HCT116 (cell line): ENCODE data around the gene CCDC187. TPM values are rescaled to one million over a fixed set of nuclear protein-coding genes. Genes with fewer than 3 reads are reported as not detected.

ENCODE experiments used
- ATAC-seq: fragments of 200-7000 bp; cut with Tn5 transposase; 2 replicates; pipeline ENCODE4 v1.9.1; 2020; ENCODE audit warnings: mild to moderate bottlenecking, moderate library complexity
- BruUV-seq: library from RNA; stranded (reverse); fragments of 400-500 nt; replicated peaks from 2 replicates; lab custom pipeline; 2021; lab: Mats Ljungman, UMichigan
- CTCF ChIA-PET: fragments of 300-600 bp; sonication (Branson Sonifier 250); formaldehyde crosslinking; loops from one replicate; lab custom pipeline; 2021; ENCODE audit warnings: antibody characterized with exemption; lab: Charles Lee
- POLR2A ChIA-PET: fragments of 300-600, 350-600 bp; sonication (Branson Sonifier 250); formaldehyde crosslinking; loops from one replicate; lab custom pipeline; 2021; ENCODE audit warnings: antibody characterized with exemption; lab: Charles Lee
- RAD21 ChIA-PET, 2 experiments: fragments of 300-600 bp; sonication (Branson Sonifier 250); formaldehyde crosslinking; loops; one replicate each; lab custom pipeline; 2023; ENCODE audit warnings: low total read pairs in 2 of 2; ENCODE audit not compliant: uncharacterized antibody in 2 of 2, unreplicated experiment in 2 of 2, low non-redundant PET in 1 of 2; lab: Charles Lee
- DNase-seq: peaks from one replicate; pipeline ENCODE4 v3.0.0-alpha.2; 2010; ENCODE audit warnings: low read depth, low spot score
- H2AFZ ChIP-seq: fragments of 200-600 bp; shearing (Covaris generic), sonication (generic); 2 replicates; pipeline ENCODE4 v1.6.1; 2017; ENCODE audit warnings: low read depth, mixed run types, mixed read lengths, antibody characterized with exemption, low read length; ENCODE audit not compliant: poor library complexity, severe bottlenecking
- H3K27ac ChIP-seq: 2 replicates; pipeline ENCODE4 v1.5.1; 2012; ENCODE audit warnings: low read depth, low read length
- H3K27me3 ChIP-seq: fragments of 200-600 bp; sonication (generic); 2 replicates; pipeline ENCODE4 v1.6.1; 2016; ENCODE audit warnings: mixed run types, low read length, mixed read lengths; ENCODE audit not compliant: insufficient read depth
- H3K36me3 ChIP-seq, 2 experiments: fragments of 200-500 bp in 1 of 2; fragments of 200-600 bp in 1 of 2; sonication (Bioruptor generic) in 1 of 2; sonication (generic) in 1 of 2; 2 replicates each; pipeline versions ENCODE4 v1.5.1 to v1.6.1; 2014 to 2016; ENCODE audit warnings: low read length in 2 of 2, inconsistent platforms in 1 of 2, mixed read lengths in 1 of 2, mixed run types in 1 of 2; ENCODE audit not compliant: insufficient read depth in 2 of 2, control insufficient read depth in 1 of 2
- H3K4me1 ChIP-seq, 2 experiments: fragments of 200-600 bp in 1 of 2; sonication (generic) in 1 of 2; 2 replicates each; pipeline versions ENCODE4 v1.5.1 to v1.6.1; 2012 to 2017; ENCODE audit warnings: low read length in 2 of 2, inconsistent platforms in 1 of 2, mild to moderate bottlenecking in 1 of 2, mixed read lengths in 1 of 2, mixed run types in 1 of 2, moderate library complexity in 1 of 2; ENCODE audit not compliant: insufficient read depth in 2 of 2, control insufficient read depth in 1 of 2
- H3K4me2 ChIP-seq: fragments of 200-600 bp; sonication (generic); 2 replicates; pipeline ENCODE4 v1.6.1; 2017; ENCODE audit warnings: mixed run types, low read length, mixed read lengths
- H3K4me3 ChIP-seq, 2 experiments: fragments of 200-600 bp in 1 of 2; sonication (generic) in 1 of 2; replicated peaks in 1 of 2; 2 replicates each; pipeline ENCODE4 v1.5.1; 2011 to 2016; ENCODE audit warnings: low read length in 2 of 2, control low read depth in 1 of 2, low read depth in 1 of 2, mild to moderate bottlenecking in 1 of 2, mixed read lengths in 1 of 2, mixed run types in 1 of 2
- H3K79me2 ChIP-seq: fragments of 200-600 bp; sonication (generic); 2 replicates; pipeline ENCODE4 v1.6.1; 2017; ENCODE audit warnings: mild to moderate bottlenecking, mixed run types, low read length, moderate library complexity, mixed read lengths; ENCODE audit not compliant: insufficient read depth
- H3K9ac ChIP-seq: fragments of 200-600 bp; sonication (generic); 2 replicates; pipeline ENCODE4 v1.6.1; 2016; ENCODE audit warnings: low read length, mixed read lengths
- H3K9me2 ChIP-seq: fragments of 200-600 bp; sonication (generic), shearing (Covaris generic); 2 replicates; pipeline ENCODE4 v1.6.1; 2017; ENCODE audit warnings: mixed run types, mild to moderate bottlenecking, moderate library complexity; ENCODE audit not compliant: insufficient read depth
- H3K9me3 ChIP-seq, 2 experiments: fragments of 200-500 bp in 1 of 2; fragments of 200-600 bp in 1 of 2; sonication (Bioruptor generic) in 1 of 2; sonication (generic) in 1 of 2; 2 replicates each; pipeline ENCODE4 v1.6.1; 2014 to 2017; ENCODE audit warnings: low read length in 2 of 2, mixed read lengths in 2 of 2, inconsistent platforms in 1 of 2, low read depth in 1 of 2, mild to moderate bottlenecking in 1 of 2, mixed run types in 1 of 2, moderate library complexity in 1 of 2; ENCODE audit not compliant: control insufficient read depth in 1 of 2, insufficient read depth in 1 of 2
- H4K20me1 ChIP-seq: fragments of 200-600 bp; sonication (generic), shearing (Covaris generic); 2 replicates; pipeline ENCODE4 v1.6.1; 2017; ENCODE audit warnings: mixed run types, mild to moderate bottlenecking, moderate library complexity; ENCODE audit not compliant: insufficient read depth
- ATF3 ChIP-seq: IDR thresholded peaks from 2 replicates; pipeline ENCODE4 v1.6.1; 2012
- CBX3 ChIP-seq: IDR thresholded peaks from 2 replicates; pipeline ENCODE4 v1.6.1; 2012; ENCODE audit warnings: low read depth
- POLR2AphosphoS5 ChIP-seq: IDR thresholded peaks from 2 replicates; pipeline ENCODE4 v1.6.1; 2011; ENCODE audit warnings: mild to moderate bottlenecking, low read depth, low read length, moderate library complexity
- TCF7L2 ChIP-seq: IDR thresholded peaks from 2 replicates; pipeline ENCODE4 v1.7.0; 2011; ENCODE audit warnings: borderline replicate concordance, inconsistent platforms; ENCODE audit not compliant: insufficient read depth, insufficient read length; ENCODE audit errors: extremely low read depth
- intact Hi-C: fragments of 100-400 bp; cut with micrococcal nuclease; formaldehyde crosslinking; loops from 2 replicates; pipeline ENCODE4 v1.10.0; 2022
- total RNA-seq: library from RNA; stranded (reverse); gene quantifications from one replicate; pipeline ENCODE4 v1.2.1, GENCODE V29; 2021; ENCODE audit not compliant: unreplicated experiment
- TF ChIP-seq, protein P1 (sequence below): IDR thresholded peaks from 2 replicates; pipeline ENCODE4 v1.6.1; 2011; ENCODE audit warnings: mild to moderate bottlenecking, low read length, moderate library complexity; ENCODE audit not compliant: insufficient replicate concordance; ENCODE audit errors: extremely low read depth

The CCDC187 gene
- total RNA-seq, 1 experiment from 2014 or later = 4.6 TPM

- intact Hi-C loops = no loop called here
- DNase-seq (no peak), ATAC-seq (no peak)
- Histone ChIP-seq H3K4me1 (no peaks in the 10 kb centered on the region; a peak in 1 of 4 replicates), H3K27me3 (no peaks in the 10 kb centered on the region), H3K4me3 (no peak overlapping the region), H3K79me2 (no peaks in the 10 kb centered on the region), H3K9me3 (no peaks in the 10 kb centered on the region), H3K9ac (no peak overlapping the region), H3K4me2 (no peak overlapping the region)
- ChIA-PET CTCF (interaction anchor here (2.1 kb wide), 1 partner anchor 9 kb away, joined by 5 read pairs; no protein-coding TSS in a partner anchor), RAD21 (no interaction called here), POLR2A (no interaction called here)
- TF ChIP-seq ATF3 = no peak
- TF ChIP-seq CBX3 = no peak
- TF ChIP-seq, all 23 proteins: peak for 0
- BruUV-seq = no TSS peak
- Histone ChIP-seq H2AFZ (no peak overlapping the region), H3K9me2 (no peaks in the 10 kb centered on the region), H3K36me3 (no peaks in the 10 kb centered on the region; a peak in 1 of 4 replicates), H4K20me1 (no peaks in the 10 kb centered on the region), H3K27ac (no peak overlapping the region)
These were observed 33.0 kb upstream of the CCDC187 start for GRCh38 chr9:136336881-136337280.

GRCh38 chr9:136336156-136336870, 32.4 kb upstream of the CCDC187 start:
- Histone ChIP-seq H3K9me2 (no peaks in the 10 kb centered on the region), H3K4me3 (no peak overlapping the region), H3K27me3 (no peaks in the 10 kb centered on the region), H3K4me1 (no peaks in the 10 kb centered on the region; a peak in 1 of 4 replicates), H2AFZ (no peak overlapping the region), H4K20me1 (no peaks in the 10 kb centered on the region), H3K9ac (no peak overlapping the region), H3K27ac (no peak overlapping the region), H3K79me2 (no peaks in the 10 kb centered on the region)
- BruUV-seq = no TSS peak
- intact Hi-C loops = no loop called here
- no peak for ATAC-seq
- TF ChIP-seq POLR2AphosphoS5 (no peak), TCF7L2 (no peak)
- TF ChIP-seq, protein P1, sequence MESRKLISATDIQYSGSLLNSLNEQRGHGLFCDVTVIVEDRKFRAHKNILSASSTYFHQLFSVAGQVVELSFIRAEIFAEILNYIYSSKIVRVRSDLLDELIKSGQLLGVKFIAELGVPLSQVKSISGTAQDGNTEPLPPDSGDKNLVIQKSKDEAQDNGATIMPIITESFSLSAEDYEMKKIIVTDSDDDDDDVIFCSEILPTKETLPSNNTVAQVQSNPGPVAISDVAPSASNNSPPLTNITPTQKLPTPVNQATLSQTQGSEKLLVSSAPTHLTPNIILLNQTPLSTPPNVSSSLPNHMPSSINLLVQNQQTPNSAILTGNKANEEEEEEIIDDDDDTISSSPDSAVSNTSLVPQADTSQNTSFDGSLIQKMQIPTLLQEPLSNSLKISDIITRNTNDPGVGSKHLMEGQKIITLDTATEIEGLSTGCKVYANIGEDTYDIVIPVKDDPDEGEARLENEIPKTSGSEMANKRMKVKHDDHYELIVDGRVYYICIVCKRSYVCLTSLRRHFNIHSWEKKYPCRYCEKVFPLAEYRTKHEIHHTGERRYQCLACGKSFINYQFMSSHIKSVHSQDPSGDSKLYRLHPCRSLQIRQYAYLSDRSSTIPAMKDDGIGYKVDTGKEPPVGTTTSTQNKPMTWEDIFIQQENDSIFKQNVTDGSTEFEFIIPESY = no peak
- TF ChIP-seq, all 23 proteins: peak for 0
- RAD21 ChIA-PET = no interaction called here
- Histone ChIP-seq H3K4me2 (no peak overlapping the region), H3K36me3 (no peaks in the 10 kb centered on the region; a peak in 1 of 4 replicates), H3K9me3 (no peaks in the 10 kb centered on the region)
- CTCF ChIA-PET = interaction anchor here (2.1 kb wide), 1 partner anchor 9 kb away, joined by 5 read pairs; no protein-coding TSS in a partner anchor
- no peak for DNase-seq
- POLR2A ChIA-PET = no interaction called here
